Upper lobe of left lung (tissue), 6 donors: ENCODE measurements around the gene APOA4. TPM values are rescaled to one million over a fixed set of nuclear protein-coding genes. Genes with fewer than 3 reads are reported as not detected.

Experiments used
- ATAC-seq, 2 donors: fragments of 200-7000 bp; cut with Tn5 transposase; one replicate each; pipeline ENCODE4 v1.9.1; 2022; ENCODE audit warnings: mild to moderate bottlenecking in 2 of 2, moderate library complexity in 2 of 2; ENCODE audit not compliant: low FRiP score in 2 of 2
- DNase-seq, 2 donors: peaks; one replicate each; pipeline ENCODE4 v3.0.0-alpha.2; 2019 to 2020
- H3K27ac ChIP-seq, 4 donors: fragments of 200-600 bp; sonication (generic); one replicate each; pipeline ENCODE4 v1.5.1; 2016 to 2019
- H3K27me3 ChIP-seq, 4 donors: fragments of 200-600 bp; sonication (generic); one replicate each; pipeline ENCODE4 v1.5.1; 2017 to 2019
- H3K36me3 ChIP-seq, 4 donors: fragments of 200-600 bp; sonication (generic); one replicate each; pipeline ENCODE4 v1.5.1; 2016 to 2019
- H3K4me1 ChIP-seq, 4 donors: fragments of 200-600 bp; sonication (generic); one replicate each; pipeline ENCODE4 v1.5.1; 2018 to 2019
- H3K4me3 ChIP-seq, 4 donors: fragments of 200-600 bp; sonication (generic); one replicate each; pipeline ENCODE4 v1.5.1; 2017 to 2019; ENCODE audit warnings: mild to moderate bottlenecking in 2 of 4, moderate library complexity in 1 of 4
- H3K9me3 ChIP-seq, 4 donors: fragments of 200-600 bp; sonication (generic); one replicate each; pipeline ENCODE4 v1.5.1; 2018 to 2019
- CTCF ChIP-seq, 6 experiments: fragments of 450-650 bp in 4 of 6; fragments of 200-600 bp in 2 of 6; sonication (generic) in 2 of 6; IDR thresholded peaks; one replicate each; pipeline ENCODE4 v1.5.1; 2016 to 2019; ENCODE audit warnings: antibody characterized with exemption in 6 of 6
- EP300 ChIP-seq, 4 donors: sonication (generic); formaldehyde crosslinking; IDR thresholded peaks; one replicate each; pipeline ENCODE4 v1.5.1; 2017; ENCODE audit warnings: antibody characterized with exemption in 4 of 4, control low read depth in 2 of 4
- POLR2A ChIP-seq, 4 donors: fragments of 450-650 bp; IDR thresholded peaks; one replicate each; pipeline ENCODE4 v1.5.1; 2016 to 2017; ENCODE audit warnings: antibody characterized with exemption in 4 of 4, mild to moderate bottlenecking in 2 of 4
- POLR2AphosphoS5 ChIP-seq, 2 donors: sonication (generic); formaldehyde crosslinking; IDR thresholded peaks; one replicate each; pipeline ENCODE4 v1.5.1; 2017; ENCODE audit warnings: antibody characterized with exemption in 2 of 2
- WGBS, 2 donors: methylation state at CpG; one replicate each; pipeline ENCODE4 v1.1.5; 2017 to 2018; 5-methylcytosine and 5-hydroxymethylcytosine counted together
- total RNA-seq, 6 donors: library from RNA; depleted of rRNA in 4 of 6; stranded (reverse); fragments of >200 nt in 4 of 6; gene quantifications; one replicate each; pipeline versions ENCODE4 v1.1.0 to v1.2.1, GENCODE V29; 2016 to 2021
- donor health status: DM: no; HTN: no; CAD: no; lungs with moderate emphysema.
- donor health status: DM: no; HTN: yes; CAD: no; lungs with severe emphysema.

Gene APOA4
- total RNA-seq, 6 donors from 2014 or later, result not detected

- Histone ChIP-seq H3K9me3 (no peaks in the 10 kb centered on the region), H3K27me3 (no peaks in the 10 kb centered on the region), H3K36me3 (peaks cover 3 to 28% (median 14%) of the 10 kb centered on the region in 4 donors), H3K27ac (no peak overlapping the region), H3K4me1 (peaks cover 9 to 28% (median 17%) of the 10 kb centered on the region in 4 donors), H3K4me3 (no peak overlapping the region)
- ATAC-seq (no peak), DNase-seq (no peak)
- no peak for TF ChIP-seq EP300 (IDR thresholded peaks at IDR 0.05)
- TF ChIP-seq POLR2AphosphoS5 (IDR thresholded peaks at IDR 0.05), result no peak
- TF ChIP-seq CTCF (IDR thresholded peaks at IDR 0.05), result no peak
- TF ChIP-seq POLR2A (IDR thresholded peaks at IDR 0.05), result no peak
- WGBS, 2 donors, result 79 to 92% methylated on average over 8 to 9 of the region's 9 CpGs
Observed at GRCh38 chr11:116840746-116841296, 17.7 kb upstream of the APOA4 start.

- DNase-seq (no peak), ATAC-seq (no peak)
- TF ChIP-seq CTCF (IDR thresholded peaks at IDR 0.05) (no peak), POLR2AphosphoS5 (IDR thresholded peaks at IDR 0.05) (no peak), POLR2A (IDR thresholded peaks at IDR 0.05) (no peak), EP300 (IDR thresholded peaks at IDR 0.05) (no peak)
Observed at GRCh38 chr11:116840224-116840745, 17.2 kb upstream of the APOA4 start.

GRCh38 chr11:116838321-116839084 lies 15.4 kb upstream of the APOA4 start:
- Histone ChIP-seq H3K36me3 (peaks cover 0 to 7% (median 2%) of the 10 kb centered on the region in 4 donors), H3K4me1 (peaks cover 26 to 40% (median 30%) of the 10 kb centered on the region in 4 donors), H3K4me3 (no peak overlapping the region), H3K27ac (no peak overlapping the region), H3K9me3 (no peaks in the 10 kb centered on the region), H3K27me3 (no peaks in the 10 kb centered on the region)
- WGBS, 2 donors, result 92 to 96% methylated on average over 5 to 6 of the region's 6 CpGs
- no peak for ATAC-seq
- DNase-seq, result no peak
- TF ChIP-seq EP300 (IDR thresholded peaks at IDR 0.05), result no peak
- no peak for TF ChIP-seq CTCF (IDR thresholded peaks at IDR 0.05)
- no peak for TF ChIP-seq POLR2A (IDR thresholded peaks at IDR 0.05)
- TF ChIP-seq POLR2AphosphoS5 (IDR thresholded peaks at IDR 0.05), result no peak

More at GRCh38 chr11:116840224-116840745, 17.2 kb upstream of the APOA4 start:
- 51 to 62% methylated on average over 3 to 6 of the region's 6 CpGs for WGBS, 2 donors
- no peak overlapping the region for H3K4me3 ChIP-seq
- no peaks in the 10 kb centered on the region for H3K9me3 ChIP-seq
- peaks cover 3 to 23% (median 10%) of the 10 kb centered on the region in 4 donors for H3K36me3 ChIP-seq
- no peak overlapping the region for H3K27ac ChIP-seq
- peaks cover 14 to 33% (median 22%) of the 10 kb centered on the region in 4 donors for H3K4me1 ChIP-seq
- H3K27me3 ChIP-seq, result no peaks in the 10 kb centered on the region

GRCh38 chr11:116837231-116838091 lies 14.4 kb upstream of the APOA4 start, which contains the start of gene APOA1:
Gene APOA1 (minus strand): TSS chr11:116837622. CDS start chr11:116837387, 235 bp downstream.
- peak within 1 kb of the TSS in 2 of 4 donors; percentile 41 to 46 for H3K4me3 ChIP-seq
- H3K9me3 ChIP-seq, result no peaks in the 10 kb centered on the region
- TF ChIP-seq POLR2AphosphoS5 (IDR thresholded peaks at IDR 0.05), result no peak
- no peak for TF ChIP-seq POLR2A (IDR thresholded peaks at IDR 0.05)
- TF ChIP-seq EP300 (IDR thresholded peaks at IDR 0.05), result no peak
- no peak for TF ChIP-seq CTCF (IDR thresholded peaks at IDR 0.05)
- ATAC-seq, result no peak
- peaks cover 26 to 36% (median 31%) of the 10 kb centered on the region in 4 donors for H3K4me1 ChIP-seq
- H3K36me3 ChIP-seq, result no peaks in the 10 kb centered on the region
- WGBS, 2 donors, result 77 to 78% methylated on average over 10 to 19 of the region's 19 CpGs
- H3K27me3 ChIP-seq, result no peaks in the 10 kb centered on the region
- DNase-seq, result no peak
- peak within 1 kb of the TSS in 3 of 4 donors; percentile 87 to 94 (median 91) for H3K27ac ChIP-seq
